Breast epithelium (tissue), 3 donors: ENCODE results near the gene NPIPA8. TPM values are rescaled to one million over a fixed set of nuclear protein-coding genes. Genes with fewer than 3 reads are reported as not detected.

Experiments
- total RNA-seq, 3 donors: library from RNA; depleted of rRNA; stranded (reverse); fragments of >200 nt; gene quantifications; one replicate each; pipeline ENCODE4 v1.1.0, GENCODE V29; 2016

The NPIPA8 gene
- total RNA-seq, 3 donors from 2014 or later, result 11.0 TPM; not detected in 2

Other genes starting within 250 kb of the NPIPA8 start
- gene NOMO2, start 225.4 kb upstream of the NPIPA8 start, total RNA-seq, result 10 to 100 TPM; 39.5 to 67.2 (median 49.3) TPM